DLD1 (cell line): ENCODE measurements around the gene ANKRD11.

Source experiments
- in situ Hi-C: cut with HindIII; loops from 2 replicates; pipeline ENCODE4 v1.10.0; 2017; ENCODE audit warnings: low sequenced_read_pairs

Gene ANKRD11

DNA sequence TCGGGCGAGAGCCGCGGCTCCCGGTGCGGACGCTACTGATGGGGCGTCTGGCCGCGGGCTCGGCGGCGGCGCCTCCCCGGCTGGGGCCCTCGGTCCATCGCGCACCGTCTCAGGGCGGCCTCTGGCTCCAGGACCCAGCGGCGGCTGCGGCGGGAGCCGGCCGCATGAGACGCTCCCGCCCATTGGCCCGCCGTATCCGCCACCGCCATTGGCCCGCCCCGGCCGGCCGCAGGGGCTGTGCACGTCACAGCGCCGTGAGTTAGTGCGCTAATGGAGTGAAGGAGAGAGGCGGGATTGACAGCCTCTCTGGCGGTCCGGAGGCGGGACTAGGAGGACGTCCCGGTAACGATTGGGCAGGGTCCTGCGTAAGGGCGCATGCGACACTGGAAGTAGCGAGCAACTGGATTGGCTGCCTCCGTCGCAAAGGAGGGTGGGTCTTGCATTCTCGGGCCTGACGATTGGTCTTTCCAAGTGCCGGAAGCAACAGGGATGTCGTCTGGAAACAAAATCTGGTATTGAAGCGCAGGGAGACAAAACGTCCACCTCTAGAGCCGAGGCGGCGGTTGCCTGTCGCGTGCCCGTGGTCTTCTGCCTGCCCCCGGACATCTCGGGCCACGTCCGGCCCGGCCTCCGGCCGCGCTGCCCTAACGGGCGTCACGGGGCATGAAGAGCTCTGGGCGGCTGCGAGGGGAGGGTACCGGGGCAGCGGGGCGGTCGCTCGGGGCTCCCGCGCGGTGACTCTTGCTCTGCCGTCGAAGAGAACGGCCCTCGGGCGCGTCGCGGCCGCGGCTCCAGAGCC is at the start of gene ANKRD11:
TSS of gene ANKRD11 (minus strand) at position 123 of the 799 bp plus-strand sequence. CDS start 173,542 bp downstream, outside the sequence.
- in situ Hi-C loops: no loop called here

GRCh38 chr16:89538286-89538685 is 47.9 kb upstream of the ANKRD11 start:
- in situ Hi-C loops: no loop called here

GRCh38 chr16:89537549-89537925 is 47.2 kb upstream of the ANKRD11 start:
- in situ Hi-C loops: no loop called here

DNA sequence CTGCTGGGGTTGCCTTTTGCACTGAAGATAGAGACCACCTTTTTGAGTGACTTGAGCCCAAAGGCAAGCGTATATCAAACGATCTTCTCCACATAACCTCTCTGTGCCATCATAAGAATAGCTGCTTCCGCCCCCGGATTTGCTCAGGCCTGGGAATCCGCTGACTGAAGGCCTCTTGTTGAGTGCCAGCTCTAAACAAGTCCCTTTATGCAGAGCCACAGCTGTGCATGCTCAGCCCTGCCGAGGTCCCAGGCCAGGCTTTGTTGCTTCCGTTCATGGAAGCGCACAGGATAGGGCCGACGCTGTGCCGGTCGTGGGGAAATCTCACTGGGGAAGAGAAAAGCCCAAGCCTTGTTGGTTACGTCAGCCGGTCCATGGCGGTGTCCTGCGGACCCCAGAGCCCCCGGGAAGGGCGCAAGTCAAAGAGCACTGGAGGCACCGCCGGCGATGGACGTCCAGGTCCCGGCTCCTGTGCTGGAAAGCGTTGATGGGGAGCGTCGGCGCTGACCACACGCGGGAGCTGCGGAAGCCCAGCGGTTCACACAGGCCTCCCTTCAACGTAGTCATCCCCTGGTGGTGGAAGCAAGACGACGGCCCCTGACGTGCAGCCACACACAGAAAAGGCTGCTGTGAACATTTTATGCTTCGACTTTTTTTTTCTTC is 46.7 kb upstream of the ANKRD11 start:
- in situ Hi-C loops: no loop called here

DNA sequence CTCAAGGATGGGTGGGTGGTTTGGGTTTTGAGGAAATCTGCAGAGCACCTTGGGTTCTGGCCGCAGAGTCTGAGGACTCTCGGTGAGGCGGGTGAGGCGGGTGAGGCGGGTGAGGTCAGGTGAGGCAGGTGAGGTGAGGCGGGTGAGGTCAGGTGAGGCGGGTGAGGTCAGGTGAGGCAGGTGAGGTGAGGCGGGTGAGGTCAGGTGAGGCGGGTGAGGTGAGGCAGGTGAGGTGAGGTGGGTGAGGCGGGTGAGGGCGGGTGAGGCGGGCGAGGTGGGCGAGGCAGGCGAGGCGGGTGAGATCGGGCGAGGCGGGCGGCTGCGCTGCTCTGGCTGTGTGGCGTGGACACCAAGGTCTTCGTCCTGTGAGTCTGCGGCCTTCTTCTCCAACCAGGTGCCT is 46.0 kb upstream of the ANKRD11 start:
- in situ Hi-C loops: no loop called here

DNA sequence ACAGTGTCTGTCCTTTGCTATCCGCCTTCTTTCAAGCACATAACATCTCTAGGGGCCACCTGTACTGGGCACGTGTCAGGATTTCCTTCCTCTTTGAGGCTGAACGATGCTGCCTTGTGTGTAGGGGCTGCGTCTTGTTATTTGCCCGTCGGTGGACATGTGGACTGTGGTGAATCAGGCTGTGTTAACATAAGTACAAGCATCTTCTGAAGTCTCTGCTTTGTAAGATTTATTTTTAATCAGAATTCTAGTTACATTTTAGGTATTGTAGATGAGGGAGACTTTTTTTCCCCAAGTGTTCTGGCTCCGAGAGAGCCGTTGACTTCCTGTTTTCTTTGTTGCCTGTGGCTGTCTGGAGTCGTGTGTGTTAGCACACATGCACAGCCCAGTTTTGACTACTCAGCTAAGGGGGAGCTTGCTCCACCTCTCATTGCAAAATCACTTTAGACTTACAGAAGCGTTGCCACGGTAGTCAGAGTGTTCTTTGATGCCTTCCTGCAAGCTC is 43.9 kb upstream of the ANKRD11 start:
- in situ Hi-C loops: no loop called here

- in situ Hi-C loops: no loop called here
Measured at GRCh38 chr16:89531821-89532526, 41.6 kb upstream of the ANKRD11 start.

- in situ Hi-C loops: no loop called here
Measured at GRCh38 chr16:89530401-89531381, 40.3 kb upstream of the ANKRD11 start.

GRCh38 chr16:89529097-89529496 is 38.7 kb upstream of the ANKRD11 start:
- in situ Hi-C loops: no loop called here

DNA sequence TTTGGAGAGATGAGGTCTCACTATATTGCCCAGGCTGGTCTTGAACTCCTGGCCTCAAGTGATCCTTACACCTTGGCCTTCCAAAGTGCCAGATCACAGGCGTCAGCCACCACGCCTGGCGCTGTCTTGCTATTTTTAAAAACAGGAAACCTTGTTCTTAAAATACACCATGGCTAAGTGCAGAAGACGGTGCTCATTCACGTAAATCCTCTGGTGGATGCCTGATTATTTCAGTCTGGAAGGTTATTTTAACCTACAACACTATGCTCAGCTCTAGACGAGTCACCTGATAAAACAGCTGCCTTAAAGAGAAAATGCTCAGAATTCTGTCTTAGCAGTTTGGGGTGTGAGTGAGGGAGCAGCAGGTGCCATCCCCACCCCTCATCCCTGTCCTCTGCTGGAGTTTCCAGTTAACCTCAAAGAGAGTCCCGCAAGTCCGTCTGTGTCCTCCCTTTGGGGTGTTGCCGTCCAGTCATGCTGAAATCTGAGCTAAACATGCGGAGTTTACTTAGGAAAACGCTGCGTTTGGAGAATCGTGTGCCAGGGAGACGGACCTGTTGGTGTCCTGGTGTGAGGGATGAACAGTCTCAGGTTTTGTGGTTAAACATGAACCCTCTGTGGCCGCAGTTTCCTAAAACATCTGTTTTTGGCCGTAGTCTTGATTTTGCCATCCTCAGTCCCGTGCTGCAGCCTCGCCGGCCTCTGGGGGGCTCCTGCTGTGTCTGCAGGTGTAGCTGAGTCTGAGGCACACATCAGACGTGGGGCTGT is 35.0 kb upstream of the ANKRD11 start:
- in situ Hi-C loops: no loop called here

DNA sequence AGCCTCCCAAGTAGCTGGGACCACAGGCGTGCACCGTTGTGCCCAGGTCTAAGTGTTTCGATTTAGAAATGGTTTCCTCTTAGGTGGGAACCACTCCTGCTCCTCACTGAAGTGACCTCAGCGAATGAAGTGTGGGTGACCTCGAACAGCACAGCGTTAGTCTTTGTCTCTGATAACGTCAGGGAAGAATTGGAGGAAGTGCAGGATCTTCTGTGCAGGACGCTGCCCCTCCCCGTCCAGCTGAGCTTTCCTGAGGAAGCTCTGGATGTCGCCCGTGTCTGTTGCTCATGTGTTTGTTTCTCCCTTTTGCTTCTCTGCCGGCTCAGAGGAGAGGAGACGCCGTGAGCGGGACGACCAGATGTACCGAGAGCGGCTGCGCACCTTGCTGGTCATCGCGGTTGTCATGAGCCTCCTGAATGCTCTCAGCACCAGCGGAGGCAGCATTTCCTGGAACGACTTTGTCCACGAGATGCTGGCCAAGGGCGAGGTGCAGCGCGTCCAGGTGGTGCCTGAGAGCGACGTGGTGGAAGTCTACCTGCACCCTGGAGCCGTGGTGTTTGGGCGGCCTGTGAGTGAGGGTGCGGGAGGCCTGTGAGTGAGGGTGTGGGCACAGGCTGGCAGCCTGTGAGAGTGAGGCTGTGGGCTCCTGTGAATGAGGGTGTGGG is 33.5 kb upstream of the ANKRD11 start:
- in situ Hi-C loops: no loop called here

DNA sequence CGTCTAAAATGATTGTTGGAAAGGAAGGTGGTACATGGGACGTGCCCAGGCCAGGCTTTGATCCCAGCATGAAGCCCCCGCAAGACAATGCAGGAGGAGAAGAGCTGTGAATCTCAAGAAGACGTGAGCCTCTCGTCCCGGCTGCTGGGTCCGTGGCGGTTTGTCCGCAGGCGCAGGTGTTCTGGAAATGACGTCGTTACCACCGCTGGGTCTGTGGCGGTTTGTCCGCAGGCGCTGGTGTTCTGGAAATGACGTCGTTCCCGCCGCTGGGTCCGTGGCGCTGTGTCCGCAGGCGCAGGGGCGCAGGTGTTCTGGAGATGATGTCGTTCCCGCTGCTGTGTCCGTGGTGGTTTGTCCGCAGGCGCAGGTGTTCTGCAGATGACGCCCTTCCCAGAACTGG is 31.9 kb upstream of the ANKRD11 start:
- in situ Hi-C loops: no loop called here

- in situ Hi-C loops: no loop called here
Measured at GRCh38 chr16:89519881-89520280, 29.5 kb upstream of the ANKRD11 start.

- in situ Hi-C loops: no loop called here
Measured at GRCh38 chr16:89517128-89517527, 26.8 kb upstream of the ANKRD11 start.

DNA sequence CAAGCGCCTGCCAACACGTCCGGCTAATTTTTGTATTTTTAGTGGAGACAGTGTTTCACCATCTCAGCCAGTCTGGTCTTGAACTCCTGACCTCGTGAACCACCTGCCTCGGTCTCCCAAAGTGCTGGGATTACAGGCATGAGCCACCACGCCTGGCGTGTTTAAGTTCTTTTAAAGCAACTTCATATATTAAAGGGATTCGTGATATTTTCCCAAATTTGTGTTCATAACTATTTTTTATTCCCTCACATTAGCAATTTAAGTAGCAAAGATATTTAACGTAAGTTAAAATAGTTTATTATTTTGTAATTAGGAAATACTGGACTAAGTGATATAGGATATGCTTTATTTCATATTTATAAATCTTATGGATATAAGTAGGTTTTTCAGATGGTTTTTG is 22.1 kb upstream of the ANKRD11 start:
- in situ Hi-C loops: no loop called here

- in situ Hi-C loops: no loop called here
Measured at GRCh38 chr16:89511374-89511773, 21.0 kb upstream of the ANKRD11 start.

DNA sequence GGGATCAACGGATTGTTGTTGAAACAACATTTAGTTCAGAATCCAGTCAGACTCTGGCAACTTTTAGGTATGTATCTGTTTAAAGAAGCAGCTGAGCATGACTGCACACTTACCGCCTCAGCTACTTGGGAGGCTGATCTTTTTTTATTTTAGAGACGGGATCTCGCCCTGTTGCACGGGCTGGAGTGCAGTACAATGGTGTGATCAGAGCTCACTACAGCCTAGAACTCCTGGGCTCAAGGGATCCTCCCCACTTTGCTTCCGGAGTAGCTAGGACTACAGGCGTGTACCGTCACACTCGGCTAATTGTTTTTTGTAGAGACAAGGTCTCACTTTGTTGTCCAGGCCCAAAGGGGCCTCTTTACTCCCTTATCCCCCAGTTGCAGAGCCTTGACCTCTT is 20.2 kb upstream of the ANKRD11 start:
- in situ Hi-C loops: no loop called here

GRCh38 chr16:89507834-89508590 is 17.7 kb upstream of the ANKRD11 start, which contains the start of gene SPG7:
TSS of gene SPG7 (plus strand) at chr16:89508403. CDS start at chr16:89508418, 15 bp downstream.
- in situ Hi-C loops: no loop called here
